ENCODE results near the gene AFMID.
"Not testable (repeated sequence)": the region's sequence is repeated elsewhere in the genome, so short reads cannot be mapped to it uniquely, and the experiment has no call there.

Gene AFMID

GRCh38 chr17:78170692-78171590 lies 16.2 kb upstream of the AFMID start:
- peaks cover 50% of the 10 kb centered on the region for H3F3A ChIP-seq (ENCODE audit: insufficient read depth)
- H3K9me3 ChIP-seq (ENCODE audit: insufficient read depth, low read length) = no peaks in the 10 kb centered on the region
- H3K4me2 ChIP-seq (ENCODE audit: low read depth, low read length, poor library complexity, severe bottlenecking) = peak overlapping the region; percentile 79
- H3K27me3 ChIP-seq (ENCODE audit: low read length) = no peaks in the 10 kb centered on the region
- TF ChIP-seq EZH2phosphoT487 (conservative IDR thresholded peaks at IDR 0.05; ENCODE audit: low read length) = no peak
- no peak for TF ChIP-seq CTCF (IDR thresholded peaks at IDR 0.05; ENCODE audit: insufficient read depth, low read length, poor library complexity, severe bottlenecking)
- no peaks in the 10 kb centered on the region for H3K9me2 ChIP-seq (replicated peaks; ENCODE audit: insufficient read depth, low read length)
- H3K36me3 ChIP-seq (ENCODE audit: low read length) = no peaks in the 10 kb centered on the region
- H3K9ac ChIP-seq (ENCODE audit: low read length) = no peak overlapping the region; the same call in 1 of the 2 replicates
- H3K4me3 ChIP-seq (ENCODE audit: insufficient read depth, low read length, poor library complexity, severe bottlenecking) = no peak overlapping the region
- no peak overlapping the region for H2AFZ ChIP-seq (ENCODE audit: low read depth, low read length, severe bottlenecking)
- peak overlapping the region; percentile 88 for H3K27ac ChIP-seq (ENCODE audit: low read depth, low read length)
- H3K79me2 ChIP-seq (ENCODE audit: insufficient read depth, low read length) = peaks cover 31% of the 10 kb centered on the region
- H4K20me1 ChIP-seq (ENCODE audit: low read depth, low read length) = no peaks in the 10 kb centered on the region; the same call in 1 of the 2 replicates

GRCh38 chr17:78171591-78172248 lies 15.4 kb upstream of the AFMID start:
- not testable (repeated sequence) for H3K4me3 ChIP-seq (ENCODE audit: insufficient read depth, low read length, poor library complexity, severe bottlenecking); H4K20me1 ChIP-seq (ENCODE audit: low read depth, low read length); H3K36me3 ChIP-seq (ENCODE audit: low read length); H3K4me2 ChIP-seq (ENCODE audit: low read depth, low read length, poor library complexity, severe bottlenecking); H3K9me3 ChIP-seq (ENCODE audit: insufficient read depth, low read length); H2AFZ ChIP-seq (ENCODE audit: low read depth, low read length, severe bottlenecking); H3K9me2 ChIP-seq (replicated peaks; ENCODE audit: insufficient read depth, low read length); H3K9ac ChIP-seq (ENCODE audit: low read length); H3K27me3 ChIP-seq (ENCODE audit: low read length)
- Histone ChIP-seq H3K27ac (ENCODE audit: low read depth, low read length) (peak overlapping the region; percentile 47; the same call in 1 of the 2 replicates), H3F3A (ENCODE audit: insufficient read depth) (peaks cover 55% of the 10 kb centered on the region), H3K79me2 (ENCODE audit: insufficient read depth, low read length) (peaks cover 31% of the 10 kb centered on the region)

- peaks cover 31% of the 10 kb centered on the region for H3K79me2 ChIP-seq (ENCODE audit: insufficient read depth, low read length)
- no peaks in the 10 kb centered on the region for H3K36me3 ChIP-seq (ENCODE audit: low read length)
- TF ChIP-seq CTCF (IDR thresholded peaks at IDR 0.05; ENCODE audit: insufficient read depth, low read length, poor library complexity, severe bottlenecking) = no peak
- no peak for TF ChIP-seq EZH2phosphoT487 (conservative IDR thresholded peaks at IDR 0.05; ENCODE audit: low read length)
- no peak overlapping the region for H3K4me2 ChIP-seq (ENCODE audit: low read depth, low read length, poor library complexity, severe bottlenecking)
- peaks cover 56% of the 10 kb centered on the region for H3F3A ChIP-seq (ENCODE audit: insufficient read depth)
- H3K9me2 ChIP-seq (replicated peaks; ENCODE audit: insufficient read depth, low read length) = no peaks in the 10 kb centered on the region
- H3K9me3 ChIP-seq (ENCODE audit: insufficient read depth, low read length) = no peaks in the 10 kb centered on the region
- H3K4me3 ChIP-seq (ENCODE audit: insufficient read depth, low read length, poor library complexity, severe bottlenecking) = no peak overlapping the region
- no peak overlapping the region for H3K9ac ChIP-seq (ENCODE audit: low read length)
- no peaks in the 10 kb centered on the region for H3K27me3 ChIP-seq (ENCODE audit: low read length)
- peak overlapping the region; percentile 47 for H3K27ac ChIP-seq (ENCODE audit: low read depth, low read length)
- no peak overlapping the region for H2AFZ ChIP-seq (ENCODE audit: low read depth, low read length, severe bottlenecking)
- H4K20me1 ChIP-seq (ENCODE audit: low read depth, low read length) = no peaks in the 10 kb centered on the region; the same call in 1 of the 2 replicates
Observed at GRCh38 chr17:78172249-78173051, 14.7 kb upstream of the AFMID start.
